OCI-LY1 (cell line): ENCODE results near the gene RAD51B.

Experiments used
- H2AFZ ChIP-seq: fragments of 200-600 bp; sonication (generic), shearing (Covaris generic); 2 replicates; pipeline ENCODE4 v1.6.0; 2014; ENCODE audit warnings: antibody characterized with exemption, mild to moderate bottlenecking, low read length
- H3F3A ChIP-seq: fragments of 200-600 bp; sonication (generic), shearing (Covaris generic); 2 replicates; pipeline ENCODE4 v1.6.0; 2014; ENCODE audit warnings: mild to moderate bottlenecking, antibody characterized with exemption, low read length, moderate library complexity; ENCODE audit not compliant: insufficient read depth
- H3K27ac ChIP-seq: fragments of 200-600 bp; sonication (generic); 2 replicates; pipeline ENCODE4 v1.5.1; 2014; ENCODE audit warnings: low read length, mixed run types, mild to moderate bottlenecking, low read depth; ENCODE audit not compliant: poor library complexity, severe bottlenecking
- H3K27me3 ChIP-seq: fragments of 200-600 bp; sonication (generic); 2 replicates; pipeline ENCODE4 v1.6.0; 2014; ENCODE audit warnings: antibody characterized with exemption, mild to moderate bottlenecking, low read length, moderate library complexity; ENCODE audit not compliant: insufficient read depth
- H3K36me3 ChIP-seq: fragments of 200-600 bp; sonication (generic); 2 replicates; pipeline ENCODE4 v1.6.1; 2014; ENCODE audit warnings: mild to moderate bottlenecking, antibody characterized with exemption, low read length, moderate library complexity, mixed read lengths; ENCODE audit not compliant: insufficient read depth
- H3K4me1 ChIP-seq: fragments of 200-600 bp; sonication (generic); 2 replicates; pipeline ENCODE4 v1.5.1; 2014; ENCODE audit warnings: mild to moderate bottlenecking, low read length, moderate library complexity; ENCODE audit not compliant: insufficient read depth, severe bottlenecking
- H3K4me2 ChIP-seq: fragments of 200-600 bp; sonication (generic), shearing (Covaris generic); 2 replicates; pipeline ENCODE4 v1.6.1; 2014; ENCODE audit warnings: low read length
- H3K4me3 ChIP-seq: fragments of 200-600 bp; sonication (generic); 2 replicates; pipeline ENCODE4 v1.5.1; 2014; ENCODE audit warnings: low read length, low read depth, mild to moderate bottlenecking, mixed read lengths; ENCODE audit not compliant: poor library complexity, severe bottlenecking
- H3K79me2 ChIP-seq: fragments of 200-600 bp; shearing (Covaris generic); 2 replicates; pipeline ENCODE4 v1.6.1; 2016; ENCODE audit warnings: mixed run types, low read length, mixed read lengths; ENCODE audit not compliant: insufficient read depth
- H3K9ac ChIP-seq: fragments of 200-600 bp; sonication (generic), shearing (Covaris generic); 2 replicates; pipeline ENCODE4 v1.6.1; 2014; ENCODE audit warnings: mild to moderate bottlenecking, low read length, mixed read lengths
- H3K9me2 ChIP-seq: fragments of 200-600 bp; sonication (generic), shearing (Covaris generic); 2 replicates; pipeline ENCODE4 v1.6.1; 2014; ENCODE audit warnings: low read depth, mild to moderate bottlenecking, low read length, mixed read lengths
- H3K9me3 ChIP-seq: fragments of 200-600 bp; shearing (Covaris generic); 2 replicates; pipeline ENCODE4 v1.6.1; 2014; ENCODE audit warnings: low read length, mixed read lengths
- H4K20me1 ChIP-seq: fragments of 200-600 bp; sonication (generic), shearing (Covaris generic); 2 replicates; pipeline ENCODE4 v1.6.0; 2016; ENCODE audit warnings: mild to moderate bottlenecking, low read length; ENCODE audit not compliant: insufficient read depth
- EZH2 ChIP-seq: fragments of 200-600 bp; sonication (generic), shearing (Covaris generic); IDR thresholded peaks from 2 replicates; pipeline ENCODE4 v1.8.0; 2017; ENCODE audit warnings: borderline replicate concordance, mixed run types, mild to moderate bottlenecking, antibody characterized with exemption, low read length, moderate library complexity, mixed read lengths
- TF ChIP-seq, protein P1 (sequence below): fragments of 200-600 bp; sonication (generic), shearing (Covaris generic); IDR thresholded peaks from 2 replicates; pipeline ENCODE4 v1.5.1; 2017; ENCODE audit warnings: mild to moderate bottlenecking, antibody characterized with exemption, low read length, moderate library complexity, mixed read lengths

RAD51B gene

DNA sequence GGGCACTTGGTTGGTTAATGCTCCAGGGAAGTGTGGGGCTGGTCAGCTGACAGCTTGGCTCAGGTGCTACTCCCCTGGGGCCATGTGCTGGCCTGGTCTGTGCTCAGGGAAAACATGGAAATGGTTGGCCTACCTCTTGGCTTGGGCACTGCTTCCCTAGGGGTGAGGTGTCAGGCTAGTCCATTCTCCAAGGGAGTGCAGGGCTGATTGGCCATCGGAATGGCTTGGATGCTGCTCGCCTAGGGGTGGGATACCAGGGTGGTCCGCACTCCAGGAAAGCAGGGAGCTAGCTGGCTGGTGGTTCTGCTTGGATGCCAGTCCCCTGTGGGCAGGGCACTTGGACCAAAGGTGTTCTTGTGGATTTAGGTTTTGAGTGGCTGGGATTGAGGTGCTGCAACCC lies 245.7 kb downstream of the RAD51B start:
- Histone ChIP-seq H4K20me1 (no peaks in the 10 kb centered on the region), H3K27ac (no peak overlapping the region), H3K9ac (no peak overlapping the region), H2AFZ (no peak overlapping the region), H3K36me3 (no peaks in the 10 kb centered on the region), H3F3A (no peaks in the 10 kb centered on the region), H3K9me3 (no peaks in the 10 kb centered on the region; the same call in 1 of the 2 replicates), H3K27me3 (no peaks in the 10 kb centered on the region), H3K4me2 (no peak overlapping the region), H3K4me1 (no peaks in the 10 kb centered on the region), H3K9me2 (no peaks in the 10 kb centered on the region), H3K4me3 (no peak overlapping the region), H3K79me2 (no peaks in the 10 kb centered on the region)
- TF ChIP-seq EZH2, result no peak
- TF ChIP-seq, protein P1, sequence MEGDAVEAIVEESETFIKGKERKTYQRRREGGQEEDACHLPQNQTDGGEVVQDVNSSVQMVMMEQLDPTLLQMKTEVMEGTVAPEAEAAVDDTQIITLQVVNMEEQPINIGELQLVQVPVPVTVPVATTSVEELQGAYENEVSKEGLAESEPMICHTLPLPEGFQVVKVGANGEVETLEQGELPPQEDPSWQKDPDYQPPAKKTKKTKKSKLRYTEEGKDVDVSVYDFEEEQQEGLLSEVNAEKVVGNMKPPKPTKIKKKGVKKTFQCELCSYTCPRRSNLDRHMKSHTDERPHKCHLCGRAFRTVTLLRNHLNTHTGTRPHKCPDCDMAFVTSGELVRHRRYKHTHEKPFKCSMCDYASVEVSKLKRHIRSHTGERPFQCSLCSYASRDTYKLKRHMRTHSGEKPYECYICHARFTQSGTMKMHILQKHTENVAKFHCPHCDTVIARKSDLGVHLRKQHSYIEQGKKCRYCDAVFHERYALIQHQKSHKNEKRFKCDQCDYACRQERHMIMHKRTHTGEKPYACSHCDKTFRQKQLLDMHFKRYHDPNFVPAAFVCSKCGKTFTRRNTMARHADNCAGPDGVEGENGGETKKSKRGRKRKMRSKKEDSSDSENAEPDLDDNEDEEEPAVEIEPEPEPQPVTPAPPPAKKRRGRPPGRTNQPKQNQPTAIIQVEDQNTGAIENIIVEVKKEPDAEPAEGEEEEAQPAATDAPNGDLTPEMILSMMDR, result no peak

DNA sequence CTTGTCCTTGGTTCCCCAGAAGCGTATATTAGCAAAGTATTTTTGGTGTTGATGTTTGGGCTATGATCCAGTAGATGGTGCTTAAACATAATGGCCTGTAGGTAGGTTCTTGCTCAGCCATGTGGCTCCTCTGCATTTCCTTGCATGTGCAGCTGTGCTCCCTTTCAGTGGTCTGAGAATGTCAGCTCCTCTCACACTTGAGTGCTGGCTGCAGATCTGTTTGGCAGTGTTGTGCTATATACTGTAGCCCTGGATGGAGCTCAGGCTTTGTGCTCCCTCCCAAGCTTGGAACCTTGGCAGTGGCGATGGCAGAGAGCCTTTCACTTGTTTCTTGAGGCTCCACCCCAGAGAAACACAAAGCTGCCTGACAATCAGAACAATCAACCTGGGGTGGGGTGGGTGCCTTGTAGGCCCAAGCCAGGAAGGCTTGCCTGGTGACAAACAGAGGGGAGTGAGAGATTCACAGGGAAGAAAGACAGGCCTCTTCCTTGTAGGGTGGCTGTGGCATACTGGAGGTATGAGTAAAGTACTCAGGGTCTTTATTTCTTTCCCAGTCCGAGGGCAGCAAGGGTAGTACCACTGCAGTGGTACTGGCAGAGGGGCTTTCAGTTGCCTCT lies 255.3 kb downstream of the RAD51B start:
- H3K36me3 ChIP-seq, result no peaks in the 10 kb centered on the region
- no peaks in the 10 kb centered on the region for H4K20me1 ChIP-seq
- peak overlapping the region; percentile 53 for H3K9ac ChIP-seq
- no peak overlapping the region for H2AFZ ChIP-seq
- H3K4me1 ChIP-seq, result peaks cover 36% of the 10 kb centered on the region
- H3K4me2 ChIP-seq, result peak overlapping the region; percentile 38; the same call in 1 of the 2 replicates
- H3F3A ChIP-seq, result no peaks in the 10 kb centered on the region
- TF ChIP-seq, protein P1, result peak; percentile 60
- no peak for TF ChIP-seq EZH2
- no peak overlapping the region for H3K4me3 ChIP-seq
- H3K27ac ChIP-seq, result peak overlapping the region; percentile 64
- no peaks in the 10 kb centered on the region for H3K9me2 ChIP-seq
- H3K27me3 ChIP-seq, result no peaks in the 10 kb centered on the region
- H3K9me3 ChIP-seq, result peaks cover 12% of the 10 kb centered on the region
- H3K79me2 ChIP-seq, result no peaks in the 10 kb centered on the region

DNA sequence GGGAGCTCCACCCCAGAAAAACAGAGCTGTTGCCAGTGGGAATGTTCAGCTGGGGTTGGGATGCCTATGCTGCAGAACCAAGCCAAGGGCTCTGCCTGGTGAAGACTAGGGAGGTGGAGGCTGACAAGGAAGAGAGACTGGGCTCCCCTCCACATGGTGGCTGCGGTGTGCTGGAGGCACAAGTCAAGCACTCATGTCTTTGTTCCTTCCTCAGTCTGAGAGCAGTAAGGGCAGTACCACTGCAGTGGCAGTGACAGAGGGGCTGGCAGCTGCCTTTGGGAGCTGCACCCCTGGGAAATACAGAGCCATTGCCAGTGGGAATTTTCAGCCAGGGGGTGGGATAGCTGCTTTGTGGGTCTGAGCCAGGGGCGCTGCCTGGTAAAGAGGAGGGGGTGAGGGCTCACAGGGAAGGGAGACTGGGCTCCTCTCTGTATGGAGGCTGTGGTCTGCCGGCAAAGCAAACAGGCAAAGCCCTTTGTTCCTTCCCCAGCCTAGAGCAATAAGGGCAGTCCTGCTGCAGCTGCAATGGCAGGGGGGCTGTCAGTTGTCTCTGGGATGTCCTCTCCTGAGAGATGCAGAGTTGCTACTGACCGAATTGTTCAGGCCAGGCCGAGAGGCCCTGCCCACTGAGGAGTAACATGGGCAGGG lies 255.9 kb downstream of the RAD51B start:
- no peak for TF ChIP-seq EZH2
- TF ChIP-seq, protein P1, result no peak
- no peaks in the 10 kb centered on the region for H4K20me1 ChIP-seq
- peak overlapping the region; percentile 53; the same call in 1 of the 2 replicates for H3K9ac ChIP-seq
- peak overlapping the region; percentile 64 for H3K27ac ChIP-seq
- H3K9me2 ChIP-seq, result no peaks in the 10 kb centered on the region
- no peaks in the 10 kb centered on the region for H3K36me3 ChIP-seq
- 0 out of 2 replicates have a peak, but pooled peaks cover 2% of the 10 kb centered on the region for H3F3A ChIP-seq
- H3K27me3 ChIP-seq, result no peaks in the 10 kb centered on the region
- no peak overlapping the region for H3K4me3 ChIP-seq
- H3K9me3 ChIP-seq, result peaks cover 12% of the 10 kb centered on the region; the same call in 1 of the 2 replicates
- H3K4me1 ChIP-seq, result peaks cover 42% of the 10 kb centered on the region
- no peaks in the 10 kb centered on the region for H3K79me2 ChIP-seq
- no peak overlapping the region; the same call in 1 of the 2 replicates for H3K4me2 ChIP-seq
- H2AFZ ChIP-seq, result no peak overlapping the region
